SK-N-SH (cell line): Measurements from ENCODE around the gene CNTNAP5.

Experiments used
- CTCF ChIP-seq: fragments of 200-600 bp; sonication (generic); IDR thresholded peaks from 2 replicates; pipeline ENCODE4 v1.6.1; 2017; ENCODE audit warnings: antibody characterized with exemption, mild to moderate bottlenecking, moderate library complexity
- EP300 ChIP-seq, 2 experiments: IDR thresholded peaks; 2 replicates each; pipeline versions ENCODE4 v1.4.0 to v1.6.1; 2012; ENCODE audit warnings: borderline replicate concordance in 1 of 2, low read depth in 1 of 2, low read length in 1 of 2
- EZH2phosphoT487 ChIP-seq: fragments of 200-600 bp; sonication (generic); IDR thresholded peaks from 2 replicates; pipeline ENCODE4 v1.6.1; 2017; ENCODE audit warnings: low read depth, mixed run types, mild to moderate bottlenecking, antibody characterized with exemption, moderate library complexity, borderline replicate concordance
- IRF3 ChIP-seq: fragments of 150-350 bp; IDR thresholded peaks from 2 replicates; pipeline ENCODE4 v1.6.1; 2016; ENCODE audit warnings: mild to moderate bottlenecking, low read depth, low read length
- MXI1 ChIP-seq: IDR thresholded peaks from 2 replicates; pipeline ENCODE4 v1.6.1; 2012; ENCODE audit warnings: mild to moderate bottlenecking, low read depth, low read length, improper control_type of control experiment
- POLR2AphosphoS5 ChIP-seq: IDR thresholded peaks from 2 replicates; pipeline ENCODE4 v1.6.1; 2012; ENCODE audit warnings: low read depth, low read length
- SMC3 ChIP-seq: IDR thresholded peaks from 2 replicates; pipeline ENCODE4 v1.6.1; 2012; ENCODE audit warnings: low read depth, low read length, improper control_type of control experiment
- ZBTB33 ChIP-seq: IDR thresholded peaks from 2 replicates; pipeline ENCODE4 v1.4.0; 2012; ENCODE audit warnings: low read depth, borderline replicate concordance

- TF ChIP-seq IRF3 (no peak), CTCF (no peak), EZH2phosphoT487 (no peak), SMC3 (no peak), POLR2AphosphoS5 (no peak), EP300 (IDR thresholded peaks at IDR 0.05; ENCODE audit: borderline replicate concordance in 1 of 2, low read depth in 1 of 2, low read length in 1 of 2) (no peak), ZBTB33 (no peak), MXI1 (no peak)
Measured at GRCh38 chr2:124575497-124575896, 550.4 kb downstream of the CNTNAP5 start.
